GM12878 (cell line): ENCODE results near the gene RASA1. TPM values are rescaled to one million over a fixed set of nuclear protein-coding genes. Genes with fewer than 3 reads are reported as not detected.

Source experiments
- CREB1 ChIP-seq: IDR thresholded peaks from 2 replicates; pipeline ENCODE4 v1.6.1; 2012; ENCODE audit warnings: low read depth, mild to moderate bottlenecking, inconsistent platforms
- ESRRA ChIP-seq: IDR thresholded peaks from 2 replicates; pipeline ENCODE4 v1.6.1; 2012; ENCODE audit warnings: mild to moderate bottlenecking, low read length, improper control_type of control experiment
- FOXK2 ChIP-seq: fragments of 450-650 bp; IDR thresholded peaks from 2 replicates; pipeline ENCODE4 v1.6.1; 2017; ENCODE audit warnings: mild to moderate bottlenecking, moderate library complexity
- HCFC1 ChIP-seq: fragments of 150-350 bp; IDR thresholded peaks from 2 replicates; pipeline ENCODE4 v1.6.1; 2014; ENCODE audit warnings: low read length
- IKZF2 ChIP-seq, 2 experiments: fragments of 450-650 bp; IDR thresholded peaks; 2 replicates each; pipeline ENCODE4 v1.6.1; 2017; ENCODE audit warnings: mild to moderate bottlenecking in 2 of 2, moderate library complexity in 2 of 2
- MYB ChIP-seq: fragments of 150-350 bp; IDR thresholded peaks from 2 replicates; pipeline ENCODE4 v1.6.1; 2014; ENCODE audit warnings: mild to moderate bottlenecking, low read depth, low read length, borderline replicate concordance
- NFIC ChIP-seq: IDR thresholded peaks from 2 replicates; pipeline ENCODE4 v1.6.1; 2012; ENCODE audit warnings: low read depth, mild to moderate bottlenecking, inconsistent platforms, low read length, moderate library complexity
- NR2C2 ChIP-seq: IDR thresholded peaks from 2 replicates; pipeline ENCODE4 v1.6.1; 2011; ENCODE audit warnings: borderline replicate concordance, low read depth; ENCODE audit not compliant: control insufficient read depth, insufficient read length
- NRF1 ChIP-seq: conservative IDR thresholded peaks from 2 replicates; pipeline ENCODE4 v1.6.1; 2011; ENCODE audit warnings: mild to moderate bottlenecking, low read depth, low read length, improper control_type of control experiment
- RB1 ChIP-seq: fragments of 450-650 bp; formaldehyde crosslinking; IDR thresholded peaks from 2 replicates; pipeline ENCODE4 v1.6.1; 2017; ENCODE audit warnings: mild to moderate bottlenecking, borderline replicate concordance
- SUZ12 ChIP-seq: fragments of 200-600 bp; sonication (generic); IDR thresholded peaks from one replicate; pipeline ENCODE4 v1.6.1; 2018; ENCODE audit warnings: antibody characterized with exemption, mild to moderate bottlenecking; ENCODE audit not compliant: unreplicated experiment
- WRNIP1 ChIP-seq: IDR thresholded peaks from 2 replicates; pipeline ENCODE4 v1.6.1; 2011; ENCODE audit warnings: low read depth, low read length, improper control_type of control experiment, borderline replicate concordance
- ZBED1 ChIP-seq: IDR thresholded peaks from 2 replicates; pipeline ENCODE4 v1.6.1; 2016; ENCODE audit warnings: borderline replicate concordance
- ZNF384 ChIP-seq: IDR thresholded peaks from 2 replicates; pipeline ENCODE4 v1.6.1; 2012; ENCODE audit warnings: low read depth, mild to moderate bottlenecking, low read length, improper control_type of control experiment, borderline replicate concordance
- polyA plus RNA-seq, 11 experiments: library from polyadenylated mRNA; depleted of rRNA in 4 of 11; unstranded in 6 of 11; stranded (reverse) in 5 of 11; fragments of >200 nt; fragmentation: Nextera tagmentation in 4 of 11; fragmentation: Illumina TruSeq in 1 of 11; extraction: Ambion mirVana in 4 of 11; extraction: Trizol in 1 of 11; gene quantifications; 1 replicate in 1 of 11; 2 replicates in 10 of 11; pipeline versions ENCODE4 v1.2.1 to v1.2.3, GENCODE V29; 2011 to 2016; ENCODE audit warnings: inconsistent platforms in 2 of 11, missing spikeins in 2 of 11, low read depth in 1 of 11
- total RNA-seq, 4 experiments: library from RNA; depleted of rRNA in 3 of 4; stranded (reverse); fragments of >200 nt in 3 of 4; fragmentation: Illumina TruSeq in 1 of 4; extraction: Trizol in 1 of 4; gene quantifications; 2 replicates each; pipeline versions ENCODE4 v1.2.1 to v1.2.3, GENCODE V29; 2013 to 2021
- TF ChIP-seq, protein P1 (sequence below): fragments of 150-350 bp; IDR thresholded peaks from 2 replicates; pipeline ENCODE4 v1.6.1; 2016; ENCODE audit warnings: low read depth, low read length
- TF ChIP-seq, protein P2 (sequence below): fragments of 450-650 bp; IDR thresholded peaks from 2 replicates; pipeline ENCODE4 v1.6.1; 2017; ENCODE audit warnings: mild to moderate bottlenecking
- TF ChIP-seq, protein P3 (sequence below): IDR thresholded peaks from 2 replicates; pipeline ENCODE4 v1.6.1; 2012; ENCODE audit warnings: improper control_type of control experiment, low read depth, low read length; ENCODE audit not compliant: insufficient replicate concordance

The RASA1 gene
- total and polyA plus RNA-seq, 10 of the 15 experiments (the other 5 are each of a cell fraction or from before 2014, with no cell fraction given): 7.8 to 72.3 (median 21.8) TPM

DNA sequence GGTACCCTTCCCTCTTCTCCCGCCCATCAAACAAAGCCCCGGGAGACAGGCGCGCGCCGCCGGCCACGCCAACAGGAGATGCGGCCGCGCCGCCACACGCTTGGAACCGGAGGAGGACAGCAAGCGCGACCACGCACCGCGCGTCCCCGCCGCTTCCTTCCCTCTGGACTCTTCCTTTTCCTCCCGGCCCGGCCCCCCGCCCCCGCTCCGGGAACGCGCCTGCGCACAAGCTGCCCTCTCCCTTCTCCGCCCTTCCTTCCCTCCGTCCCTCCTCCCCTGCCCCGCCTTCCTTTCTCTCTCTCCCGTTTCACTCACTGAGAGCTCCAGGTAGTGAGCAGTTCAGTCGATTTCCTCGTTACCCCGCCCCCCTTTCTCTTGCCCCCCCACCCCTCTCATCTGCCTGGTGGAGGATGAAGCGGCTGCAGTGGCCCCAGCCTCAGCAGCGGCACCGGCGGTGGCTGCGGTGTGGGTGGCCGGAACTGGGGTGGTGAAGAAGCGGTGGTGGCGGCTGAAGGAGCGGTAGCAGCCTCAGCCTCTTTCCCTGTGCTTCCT, at the start of gene RASA1 (continued):
- TF ChIP-seq, protein P1, sequence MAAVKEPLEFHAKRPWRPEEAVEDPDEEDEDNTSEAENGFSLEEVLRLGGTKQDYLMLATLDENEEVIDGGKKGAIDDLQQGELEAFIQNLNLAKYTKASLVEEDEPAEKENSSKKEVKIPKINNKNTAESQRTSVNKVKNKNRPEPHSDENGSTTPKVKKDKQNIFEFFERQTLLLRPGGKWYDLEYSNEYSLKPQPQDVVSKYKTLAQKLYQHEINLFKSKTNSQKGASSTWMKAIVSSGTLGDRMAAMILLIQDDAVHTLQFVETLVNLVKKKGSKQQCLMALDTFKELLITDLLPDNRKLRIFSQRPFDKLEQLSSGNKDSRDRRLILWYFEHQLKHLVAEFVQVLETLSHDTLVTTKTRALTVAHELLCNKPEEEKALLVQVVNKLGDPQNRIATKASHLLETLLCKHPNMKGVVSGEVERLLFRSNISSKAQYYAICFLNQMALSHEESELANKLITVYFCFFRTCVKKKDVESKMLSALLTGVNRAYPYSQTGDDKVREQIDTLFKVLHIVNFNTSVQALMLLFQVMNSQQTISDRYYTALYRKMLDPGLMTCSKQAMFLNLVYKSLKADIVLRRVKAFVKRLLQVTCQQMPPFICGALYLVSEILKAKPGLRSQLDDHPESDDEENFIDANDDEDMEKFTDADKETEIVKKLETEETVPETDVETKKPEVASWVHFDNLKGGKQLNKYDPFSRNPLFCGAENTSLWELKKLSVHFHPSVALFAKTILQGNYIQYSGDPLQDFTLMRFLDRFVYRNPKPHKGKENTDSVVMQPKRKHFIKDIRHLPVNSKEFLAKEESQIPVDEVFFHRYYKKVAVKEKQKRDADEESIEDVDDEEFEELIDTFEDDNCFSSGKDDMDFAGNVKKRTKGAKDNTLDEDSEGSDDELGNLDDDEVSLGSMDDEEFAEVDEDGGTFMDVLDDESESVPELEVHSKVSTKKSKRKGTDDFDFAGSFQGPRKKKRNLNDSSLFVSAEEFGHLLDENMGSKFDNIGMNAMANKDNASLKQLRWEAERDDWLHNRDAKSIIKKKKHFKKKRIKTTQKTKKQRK: no peak
- TF ChIP-seq NR2C2 (no peak), ZBED1 (no peak), WRNIP1 (no peak), HCFC1 (no peak), IKZF2 (IDR thresholded peaks at IDR 0.05) (peak; percentile 93 to 94), MYB (no peak), FOXK2 (no peak), ZNF384 (no peak), NRF1 (no peak), RB1 (peak; percentile 42; the same call in 1 of the 2 replicates), ESRRA (no peak), SUZ12 (no peak), NFIC (no peak), CREB1 (peak; percentile 60; the same call in 1 of the 2 replicates)
- TF ChIP-seq, protein P2, sequence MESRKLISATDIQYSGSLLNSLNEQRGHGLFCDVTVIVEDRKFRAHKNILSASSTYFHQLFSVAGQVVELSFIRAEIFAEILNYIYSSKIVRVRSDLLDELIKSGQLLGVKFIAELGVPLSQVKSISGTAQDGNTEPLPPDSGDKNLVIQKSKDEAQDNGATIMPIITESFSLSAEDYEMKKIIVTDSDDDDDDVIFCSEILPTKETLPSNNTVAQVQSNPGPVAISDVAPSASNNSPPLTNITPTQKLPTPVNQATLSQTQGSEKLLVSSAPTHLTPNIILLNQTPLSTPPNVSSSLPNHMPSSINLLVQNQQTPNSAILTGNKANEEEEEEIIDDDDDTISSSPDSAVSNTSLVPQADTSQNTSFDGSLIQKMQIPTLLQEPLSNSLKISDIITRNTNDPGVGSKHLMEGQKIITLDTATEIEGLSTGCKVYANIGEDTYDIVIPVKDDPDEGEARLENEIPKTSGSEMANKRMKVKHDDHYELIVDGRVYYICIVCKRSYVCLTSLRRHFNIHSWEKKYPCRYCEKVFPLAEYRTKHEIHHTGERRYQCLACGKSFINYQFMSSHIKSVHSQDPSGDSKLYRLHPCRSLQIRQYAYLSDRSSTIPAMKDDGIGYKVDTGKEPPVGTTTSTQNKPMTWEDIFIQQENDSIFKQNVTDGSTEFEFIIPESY: no peak
- TF ChIP-seq, protein P3, sequence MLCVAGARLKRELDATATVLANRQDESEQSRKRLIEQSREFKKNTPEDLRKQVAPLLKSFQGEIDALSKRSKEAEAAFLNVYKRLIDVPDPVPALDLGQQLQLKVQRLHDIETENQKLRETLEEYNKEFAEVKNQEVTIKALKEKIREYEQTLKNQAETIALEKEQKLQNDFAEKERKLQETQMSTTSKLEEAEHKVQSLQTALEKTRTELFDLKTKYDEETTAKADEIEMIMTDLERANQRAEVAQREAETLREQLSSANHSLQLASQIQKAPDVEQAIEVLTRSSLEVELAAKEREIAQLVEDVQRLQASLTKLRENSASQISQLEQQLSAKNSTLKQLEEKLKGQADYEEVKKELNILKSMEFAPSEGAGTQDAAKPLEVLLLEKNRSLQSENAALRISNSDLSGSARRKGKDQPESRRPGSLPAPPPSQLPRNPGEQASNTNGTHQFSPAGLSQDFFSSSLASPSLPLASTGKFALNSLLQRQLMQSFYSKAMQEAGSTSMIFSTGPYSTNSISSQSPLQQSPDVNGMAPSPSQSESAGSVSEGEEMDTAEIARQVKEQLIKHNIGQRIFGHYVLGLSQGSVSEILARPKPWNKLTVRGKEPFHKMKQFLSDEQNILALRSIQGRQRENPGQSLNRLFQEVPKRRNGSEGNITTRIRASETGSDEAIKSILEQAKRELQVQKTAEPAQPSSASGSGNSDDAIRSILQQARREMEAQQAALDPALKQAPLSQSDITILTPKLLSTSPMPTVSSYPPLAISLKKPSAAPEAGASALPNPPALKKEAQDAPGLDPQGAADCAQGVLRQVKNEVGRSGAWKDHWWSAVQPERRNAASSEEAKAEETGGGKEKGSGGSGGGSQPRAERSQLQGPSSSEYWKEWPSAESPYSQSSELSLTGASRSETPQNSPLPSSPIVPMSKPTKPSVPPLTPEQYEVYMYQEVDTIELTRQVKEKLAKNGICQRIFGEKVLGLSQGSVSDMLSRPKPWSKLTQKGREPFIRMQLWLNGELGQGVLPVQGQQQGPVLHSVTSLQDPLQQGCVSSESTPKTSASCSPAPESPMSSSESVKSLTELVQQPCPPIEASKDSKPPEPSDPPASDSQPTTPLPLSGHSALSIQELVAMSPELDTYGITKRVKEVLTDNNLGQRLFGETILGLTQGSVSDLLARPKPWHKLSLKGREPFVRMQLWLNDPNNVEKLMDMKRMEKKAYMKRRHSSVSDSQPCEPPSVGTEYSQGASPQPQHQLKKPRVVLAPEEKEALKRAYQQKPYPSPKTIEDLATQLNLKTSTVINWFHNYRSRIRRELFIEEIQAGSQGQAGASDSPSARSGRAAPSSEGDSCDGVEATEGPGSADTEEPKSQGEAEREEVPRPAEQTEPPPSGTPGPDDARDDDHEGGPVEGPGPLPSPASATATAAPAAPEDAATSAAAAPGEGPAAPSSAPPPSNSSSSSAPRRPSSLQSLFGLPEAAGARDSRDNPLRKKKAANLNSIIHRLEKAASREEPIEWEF: no peak
